Spleen (tissue), 11 donors: ENCODE data around the gene GRAMD2B. TPM values are rescaled to one million over a fixed set of nuclear protein-coding genes. Genes with fewer than 3 reads are reported as not detected.

Experiments
- DNase-seq: peaks from one replicate; pipeline ENCODE4 v3.0.0-alpha.2; 2020
- H3K27ac ChIP-seq, 8 donors: fragments of 200-600 bp; sonication (generic) in 7 of 8; 1 replicate in 4 of 8; 2 replicates in 4 of 8; pipeline versions ENCODE4 v1.5.0 to v1.8.0; 2016 to 2021; ENCODE audit warnings: inconsistent platforms in 4 of 8, mild to moderate bottlenecking in 4 of 8, moderate library complexity in 1 of 8
- H3K27me3 ChIP-seq, 7 donors: fragments of 200-600 bp; sonication (generic) in 6 of 7; replicated peaks in 1 of 7; 1 replicate in 4 of 7; 2 replicates in 3 of 7; pipeline versions ENCODE4 v1.5.0 to v1.8.0; 2016 to 2021; ENCODE audit warnings: inconsistent platforms in 3 of 7, mild to moderate bottlenecking in 1 of 7
- H3K36me3 ChIP-seq, 6 donors: fragments of 200-600 bp; sonication (generic) in 5 of 6; 1 replicate in 4 of 6; 2 replicates in 2 of 6; pipeline versions ENCODE4 v1.5.0 to v1.8.0; 2016 to 2021; ENCODE audit warnings: inconsistent platforms in 2 of 6
- H3K4me1 ChIP-seq, 6 donors: fragments of 200-600 bp; sonication (generic) in 5 of 6; 1 replicate in 3 of 6; 2 replicates in 3 of 6; pipeline versions ENCODE4 v1.5.0 to v1.8.0; 2016 to 2021; ENCODE audit warnings: inconsistent platforms in 3 of 6
- H3K4me3 ChIP-seq, 8 donors: fragments of 200-600 bp; sonication (generic) in 7 of 8; 1 replicate in 4 of 8; 2 replicates in 4 of 8; pipeline versions ENCODE4 v1.5.0 to v1.8.0; 2016 to 2021; ENCODE audit warnings: inconsistent platforms in 4 of 8, mild to moderate bottlenecking in 4 of 8, moderate library complexity in 2 of 8
- H3K9me3 ChIP-seq, 8 donors: fragments of 200-600 bp; sonication (generic) in 7 of 8; 1 replicate in 4 of 8; 2 replicates in 4 of 8; pipeline versions ENCODE4 v1.5.0 to v1.8.0; 2016 to 2021; ENCODE audit warnings: inconsistent platforms in 4 of 8
- POLR2A ChIP-seq, 3 donors: fragments of 450-650 bp; IDR thresholded peaks; one replicate each; pipeline ENCODE4 v1.5.1; 2017; ENCODE audit warnings: antibody characterized with exemption in 3 of 3, mild to moderate bottlenecking in 1 of 3
- POLR2AphosphoS5 ChIP-seq, 3 donors: sonication (generic); formaldehyde crosslinking; IDR thresholded peaks; one replicate each; pipeline ENCODE4 v1.5.1; 2017; ENCODE audit warnings: antibody characterized with exemption in 3 of 3
- WGBS, 5 donors: extraction: QIAGEN DNeasy Blood & Tissue Kit in 3 of 5; methylation state at CpG; one replicate each; pipeline versions ENCODE4 v1.1.5 to v1.1.7; 2013 to 2018; 5-methylcytosine and 5-hydroxymethylcytosine counted together
- intact Hi-C: fragments of 100-400 bp; cut with DNase I; formaldehyde crosslinking; loops from one replicate; pipeline ENCODE4 v1.15.0; 2023; ENCODE audit warnings: low total_unique reads
- polyA plus RNA-seq, 3 donors: library from polyadenylated mRNA; stranded (reverse); fragments of 200-250 nt; gene quantifications; one replicate each; pipeline ENCODE4 v1.2.1, GENCODE V29; 2013
- total RNA-seq, 7 donors: library from RNA; depleted of rRNA in 3 of 7; stranded (reverse); fragments of >200 nt in 3 of 7; fragmentation: NEBNext Ultra II Directional in 4 of 7; extraction: Animal tissue kit (Norgen Biotek cat#: 25700) in 4 of 7; gene quantifications; one replicate each; pipeline versions ENCODE4 v1.1.0 to v1.2.1, GENCODE V29; 2016 to 2021
- TF ChIP-seq, protein P1 (sequence below), 11 experiments: fragments of 200-600 bp in 7 of 11; fragments of 450-650 bp in 4 of 11; sonication (generic) in 4 of 11; IDR thresholded peaks in 8 of 11; conservative IDR thresholded peaks in 3 of 11; 1 replicate in 7 of 11; 2 replicates in 4 of 11; pipeline versions ENCODE4 v1.4.0 to v1.8.0; 2016 to 2021; ENCODE audit warnings: antibody characterized with exemption in 11 of 11, inconsistent platforms in 4 of 11, mild to moderate bottlenecking in 1 of 11
- donor health status: healthy with polysubstance abuse.
- donor health status: DM: no; HTN: no; CAD: no; lungs with moderate emphysema.
- donor health status: DM: no; HTN: no; CAD: no.
- donor health status: Bipolar disorder and iron deficiency.
- donor health status: healthy.
- donor health status: DM: no; HTN: no; CAD: no.
- donor health status: DM: yes; HTN: yes; CAD: no.

Gene GRAMD2B
- total and polyA plus RNA-seq, 10 donors: 3.0 to 28.7 (median 10.9) TPM

DNA sequence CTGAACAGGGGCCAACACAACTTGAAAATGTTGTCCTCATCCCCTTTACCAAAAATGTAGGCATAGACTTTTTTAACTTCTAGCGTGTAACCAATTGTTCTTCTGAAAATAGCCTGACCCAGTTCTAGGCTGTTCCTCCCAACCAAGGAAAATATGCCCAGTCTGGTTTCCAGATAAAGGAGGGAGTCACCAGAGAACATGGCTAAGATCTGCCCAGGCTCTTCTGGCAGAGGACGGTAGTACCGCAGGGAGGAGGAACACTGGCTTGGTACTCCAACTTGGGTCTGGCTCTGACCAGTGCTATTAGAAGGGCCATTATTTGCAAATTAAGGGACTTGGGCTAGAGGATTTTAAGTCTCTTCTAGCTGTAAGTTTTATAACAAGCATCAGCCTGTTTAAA is 63.1 kb downstream of the GRAMD2B start:
- no peak overlapping the region for H3K27ac ChIP-seq
- H3K36me3 ChIP-seq: peaks cover 0 to 89% (median 32%) of the 10 kb centered on the region in 6 donors
- H3K4me1 ChIP-seq: no peaks in the 10 kb centered on the region
- no peaks in the 10 kb centered on the region for H3K27me3 ChIP-seq
- intact Hi-C loops: no loop called here
- H3K9me3 ChIP-seq: no peaks in the 10 kb centered on the region
- 93 to 98% (median 95%) methylated on average over 3 of the region's 3 CpGs for WGBS, 5 donors
- H3K4me3 ChIP-seq: no peak overlapping the region
- TF ChIP-seq POLR2AphosphoS5 (IDR thresholded peaks at IDR 0.05) (no peak), POLR2A (IDR thresholded peaks at IDR 0.05) (no peak)
- TF ChIP-seq, protein P1, sequence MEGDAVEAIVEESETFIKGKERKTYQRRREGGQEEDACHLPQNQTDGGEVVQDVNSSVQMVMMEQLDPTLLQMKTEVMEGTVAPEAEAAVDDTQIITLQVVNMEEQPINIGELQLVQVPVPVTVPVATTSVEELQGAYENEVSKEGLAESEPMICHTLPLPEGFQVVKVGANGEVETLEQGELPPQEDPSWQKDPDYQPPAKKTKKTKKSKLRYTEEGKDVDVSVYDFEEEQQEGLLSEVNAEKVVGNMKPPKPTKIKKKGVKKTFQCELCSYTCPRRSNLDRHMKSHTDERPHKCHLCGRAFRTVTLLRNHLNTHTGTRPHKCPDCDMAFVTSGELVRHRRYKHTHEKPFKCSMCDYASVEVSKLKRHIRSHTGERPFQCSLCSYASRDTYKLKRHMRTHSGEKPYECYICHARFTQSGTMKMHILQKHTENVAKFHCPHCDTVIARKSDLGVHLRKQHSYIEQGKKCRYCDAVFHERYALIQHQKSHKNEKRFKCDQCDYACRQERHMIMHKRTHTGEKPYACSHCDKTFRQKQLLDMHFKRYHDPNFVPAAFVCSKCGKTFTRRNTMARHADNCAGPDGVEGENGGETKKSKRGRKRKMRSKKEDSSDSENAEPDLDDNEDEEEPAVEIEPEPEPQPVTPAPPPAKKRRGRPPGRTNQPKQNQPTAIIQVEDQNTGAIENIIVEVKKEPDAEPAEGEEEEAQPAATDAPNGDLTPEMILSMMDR (IDR thresholded peaks at IDR 0.05 in 8 of 11, conservative IDR thresholded peaks at IDR 0.05 in 3 of 11): no peak
- DNase-seq: no peak

DNA sequence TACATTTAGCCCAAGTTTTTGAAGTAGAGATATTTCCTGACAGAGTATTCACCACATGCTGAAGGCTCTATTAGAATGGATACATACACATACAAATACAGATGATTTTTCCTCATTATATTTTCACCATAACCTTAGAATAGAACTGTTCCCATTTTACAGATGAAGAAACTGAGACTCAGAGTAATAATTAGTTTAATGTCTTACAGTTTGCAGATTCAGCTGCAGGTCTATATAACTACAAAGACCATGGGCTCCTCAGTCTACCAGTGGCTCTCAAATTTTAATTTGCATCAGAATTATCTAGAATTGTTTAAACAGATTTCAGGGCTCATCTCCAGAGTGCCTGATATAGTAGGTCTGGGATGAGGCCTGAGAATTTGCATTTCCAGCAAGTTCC is 64.4 kb downstream of the GRAMD2B start:
- no peak for DNase-seq
- Histone ChIP-seq H3K27me3 (no peaks in the 10 kb centered on the region), H3K27ac (peak overlapping the region in 1 of 8 donors; percentile 11), H3K9me3 (no peaks in the 10 kb centered on the region), H3K4me1 (no peaks in the 10 kb centered on the region), H3K36me3 (peaks cover 0 to 79% (median 30%) of the 10 kb centered on the region in 6 donors), H3K4me3 (no peak overlapping the region)
- intact Hi-C loops: no loop called here
- TF ChIP-seq POLR2AphosphoS5 (IDR thresholded peaks at IDR 0.05): no peak
- TF ChIP-seq POLR2A (IDR thresholded peaks at IDR 0.05): no peak
- TF ChIP-seq, protein P1 (IDR thresholded peaks at IDR 0.05 in 8 of 11, conservative IDR thresholded peaks at IDR 0.05 in 3 of 11): no peak

DNA sequence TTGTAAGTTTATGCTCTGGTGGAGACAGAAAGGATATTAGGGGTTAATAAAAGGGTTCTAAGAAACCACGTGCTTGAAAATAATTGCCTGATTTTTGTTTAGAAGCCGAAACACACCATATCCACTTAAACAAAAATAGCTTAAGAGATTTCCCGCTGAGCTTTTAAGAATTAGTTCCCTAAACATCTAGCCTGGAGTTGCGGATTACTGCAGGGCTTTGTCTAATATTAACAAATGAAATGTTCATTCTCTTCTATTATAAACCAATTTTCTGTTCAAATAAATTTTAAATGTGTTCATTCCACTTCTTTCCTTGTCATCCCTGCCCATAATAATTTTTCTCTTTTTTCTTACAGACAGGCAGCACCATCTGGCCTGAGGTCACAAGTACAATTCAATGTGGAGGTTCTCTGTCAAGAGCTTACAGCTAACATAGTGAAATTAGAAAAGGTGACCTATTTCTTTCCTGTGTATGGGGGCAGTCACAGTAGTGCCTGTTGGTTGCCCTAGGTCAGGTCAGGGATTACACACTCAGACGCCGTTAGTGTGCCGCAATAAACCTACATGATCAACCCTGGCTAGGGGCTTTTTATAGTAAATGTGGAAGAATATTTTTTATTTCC is 65.3 kb downstream of the GRAMD2B start:
- Histone ChIP-seq H3K27ac (peak overlapping the region in 3 of 8 donors; percentile 1 to 19 (median 11)), H3K36me3 (peaks cover 0 to 80% (median 32%) of the 10 kb centered on the region in 6 donors), H3K9me3 (no peaks in the 10 kb centered on the region), H3K4me3 (no peak overlapping the region), H3K4me1 (no peaks in the 10 kb centered on the region), H3K27me3 (no peaks in the 10 kb centered on the region)
- DNase-seq: no peak
- WGBS, 5 donors: 74 to 82% (median 78%) methylated on average over 7 of the region's 7 CpGs
- no peak for TF ChIP-seq POLR2A (IDR thresholded peaks at IDR 0.05)
- intact Hi-C loops: no loop called here

DNA sequence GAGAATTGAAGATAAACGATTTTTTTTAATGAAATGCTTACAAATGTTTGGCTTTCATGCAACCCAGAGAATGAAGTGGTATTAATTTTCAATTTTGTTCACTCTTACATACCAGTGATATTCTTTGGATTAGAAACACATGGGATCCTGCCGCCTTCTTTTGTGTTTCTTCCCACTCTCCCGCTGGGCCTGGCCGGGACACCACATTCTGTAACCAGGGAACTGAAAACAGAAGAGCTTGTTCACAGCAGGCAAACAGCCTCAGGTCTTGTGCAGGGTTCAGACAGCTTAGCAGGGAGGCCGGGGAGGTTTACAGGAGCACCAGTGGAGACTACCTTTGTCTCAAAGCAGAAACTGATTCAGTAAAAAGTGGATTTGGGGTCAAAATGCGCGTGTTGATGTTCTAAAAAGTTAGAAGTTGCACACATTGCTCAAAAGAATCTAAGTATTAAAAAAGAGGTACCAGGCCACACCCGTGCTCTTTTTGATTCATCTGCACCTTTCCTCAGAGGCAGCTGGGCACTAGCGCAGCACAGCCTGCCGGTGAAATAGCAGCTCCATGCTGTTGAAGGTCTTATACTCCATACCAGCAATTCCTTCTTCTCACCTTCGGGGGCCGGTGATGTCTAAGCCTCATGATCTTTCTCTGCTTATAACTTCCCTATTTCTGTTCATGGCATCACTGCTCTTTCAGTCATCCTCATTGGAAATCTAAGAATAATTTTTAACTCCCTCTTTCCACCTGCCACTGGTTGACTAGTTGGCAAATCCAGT is 67.1 kb downstream of the GRAMD2B start:
- H3K36me3 ChIP-seq: peaks cover 0 to 62% (median 26%) of the 10 kb centered on the region in 6 donors
- H3K4me1 ChIP-seq: no peaks in the 10 kb centered on the region
- H3K27ac ChIP-seq: no peak overlapping the region
- TF ChIP-seq POLR2AphosphoS5 (IDR thresholded peaks at IDR 0.05) (no peak), POLR2A (IDR thresholded peaks at IDR 0.05) (no peak)
- TF ChIP-seq, protein P1 (IDR thresholded peaks at IDR 0.05 in 8 of 11, conservative IDR thresholded peaks at IDR 0.05 in 3 of 11): no peak
- no peak overlapping the region for H3K4me3 ChIP-seq
- intact Hi-C loops: no loop called here
- no peaks in the 10 kb centered on the region for H3K9me3 ChIP-seq
- DNase-seq: no peak
- no peaks in the 10 kb centered on the region for H3K27me3 ChIP-seq
- 89 to 96% (median 90%) methylated on average over 12 of the region's 12 CpGs for WGBS, 5 donors
